ENCODE data around the gene BBOF1.
"Not testable (repeated sequence)": the region's sequence is repeated elsewhere in the genome, so short reads cannot be mapped to it uniquely, and the experiment has no call there.

The BBOF1 gene
- 0.47 to 2.0 (median 0.92) reads per million in 18 experiments for total RNA-seq

- peak; percentile 88 to 94 for DNase-seq
Observed at GRCh38 chr14:74018586-74019407, at the start of gene BBOF1, which contains the start of gene ENTPD5. TSS of gene BBOF1 (plus strand) at chr14:74019349. CDS start at chr14:74019479, 130 bp downstream. TSS of gene ENTPD5 (minus strand) at chr14:74019288. CDS start at chr14:73988102, 31,186 bp downstream.

GRCh38 chr14:73973497-73973896 lies 45.7 kb upstream of the BBOF1 start:
- DNase-seq, result no peak

GRCh38 chr14:73976125-73976524 lies 43.0 kb upstream of the BBOF1 start:
- no peak for DNase-seq

GRCh38 chr14:73977896-73978295 lies 41.3 kb upstream of the BBOF1 start:
- no peak for DNase-seq

GRCh38 chr14:73988065-73988464 lies 31.1 kb upstream of the BBOF1 start:
- DNase-seq, result no peak

- DNase-seq, result not testable (repeated sequence)
Observed at GRCh38 chr14:73988656-73989055, 30.5 kb upstream of the BBOF1 start.

GRCh38 chr14:73991092-73991491 lies 28.1 kb upstream of the BBOF1 start:
- no peak for DNase-seq

- not testable (repeated sequence) for DNase-seq
Observed at GRCh38 chr14:73994926-73995325, 24.2 kb upstream of the BBOF1 start.

GRCh38 chr14:73995977-73996378 lies 23.2 kb upstream of the BBOF1 start:
- no peak for DNase-seq

GRCh38 chr14:73996731-73997107 lies 22.4 kb upstream of the BBOF1 start:
- no peak for DNase-seq

- no peak for DNase-seq
Observed at GRCh38 chr14:73997108-73997943, 21.8 kb upstream of the BBOF1 start.

GRCh38 chr14:73997944-73998447 lies 21.2 kb upstream of the BBOF1 start:
- DNase-seq, result no peak

- no peak for DNase-seq
Observed at GRCh38 chr14:73998726-73999125, 20.4 kb upstream of the BBOF1 start.

- DNase-seq, result not testable (repeated sequence)
Observed at GRCh38 chr14:74005664-74006063, 13.5 kb upstream of the BBOF1 start.

- no peak for DNase-seq
Observed at GRCh38 chr14:74008843-74009499, 10.2 kb upstream of the BBOF1 start.

GRCh38 chr14:74014299-74014698 lies 4.8 kb upstream of the BBOF1 start:
- no peak for DNase-seq

GRCh38 chr14:74015176-74015575 lies 4.0 kb upstream of the BBOF1 start:
- DNase-seq, result peak in 1 of 2 donors; percentile 4

- no peak for DNase-seq
Observed at GRCh38 chr14:74015963-74016362, 3.2 kb upstream of the BBOF1 start.

GRCh38 chr14:74018174-74018585 lies 969 bp upstream of the BBOF1 start:
- peak; percentile 30 to 41 for DNase-seq

GRCh38 chr14:74019408-74020137 lies 424 bp downstream of the BBOF1 start:
- no peak for DNase-seq

GRCh38 chr14:74022346-74022745 lies 3.2 kb downstream of the BBOF1 start:
- DNase-seq, result no peak

- DNase-seq, result no peak
Observed at GRCh38 chr14:74029136-74029535, 10.0 kb downstream of the BBOF1 start.

All from inflammatory macrophage (primary cell).